H1 (cell line): ENCODE data around the gene PRPF18. TPM values are rescaled to one million over a fixed set of nuclear protein-coding genes. Genes with fewer than 3 reads are reported as not detected.

Experiments
- GABPA ChIP-seq: IDR thresholded peaks from 2 replicates; pipeline ENCODE4 v1.6.1; 2011; ENCODE audit warnings: mild to moderate bottlenecking, low read length, moderate library complexity, borderline replicate concordance; ENCODE audit not compliant: insufficient read depth
- HDAC2 ChIP-seq, 2 experiments: fragments of 300-600 bp in 1 of 2; sonication (generic) in 1 of 2; IDR thresholded peaks; 2 replicates each; pipeline ENCODE4 v1.6.1; 2011 to 2012; ENCODE audit warnings: low read depth in 2 of 2, low read length in 2 of 2, mild to moderate bottlenecking in 2 of 2, moderate library complexity in 2 of 2, borderline replicate concordance in 1 of 2, inconsistent platforms in 1 of 2
- polyA plus RNA-seq, 7 experiments: library from polyadenylated mRNA; depleted of rRNA in 3 of 7; stranded (reverse) in 5 of 7; unstranded in 2 of 7; fragments of >200 nt in 5 of 7; fragments of 200-250 nt in 2 of 7; gene quantifications; 1 replicate in 5 of 7; 2 replicates in 1 of 7; 4 replicates in 1 of 7; pipeline versions ENCODE4 v1.2.1 to v1.2.3, GENCODE V29; 2011 to 2013; ENCODE audit warnings: missing spikeins in 2 of 7, mixed read lengths in 2 of 7
- total RNA-seq: library from RNA; stranded (reverse); fragmentation: NEBNext Ultra II Directional; extraction: Animal tissue kit (Norgen Biotek cat#: 25700); gene quantifications from 2 replicates; pipeline ENCODE4 v1.2.1, GENCODE V29; 2021

The PRPF18 gene
- total and polyA plus RNA-seq, 2 of the 8 experiments (the other 6 are each of a cell fraction or from before 2014, with no cell fraction given) = 3.8 to 12.6 TPM

GRCh38 chr10:13631594-13631993 is 44.8 kb downstream of the PRPF18 start (continued):
- TF ChIP-seq HDAC2 (IDR thresholded peaks at IDR 0.05; ENCODE audit: borderline replicate concordance in 1 of 2, low read depth in 2 of 2, low read length in 2 of 2) (no peak), GABPA (no peak)
